ENCODE data around the gene MOB3A. TPM values are rescaled to one million over a fixed set of nuclear protein-coding genes. Genes with fewer than 3 reads are reported as not detected.

The MOB3A gene
- total and polyA plus RNA-seq, 2 of the 8 experiments (the other 6 are each of a cell fraction or from before 2014, with no cell fraction given) = 9.2 to 9.6 TPM

- Histone ChIP-seq H3K27ac (ENCODE audit: low read depth, low read length) (no peak overlapping the region; the same call in 1 of the 2 replicates), H3K56ac (replicated peaks; ENCODE audit: insufficient read length, low read depth, low read length) (no peak overlapping the region), H3K23me2 (ENCODE audit: low read depth, low read length) (peaks cover 2% of the 10 kb centered on the region; the same call in 1 of the 2 replicates), H2AK5ac (ENCODE audit: low read depth, low read length) (no peak overlapping the region), H4K91ac (replicated peaks; ENCODE audit: insufficient read length, low read length) (no peak overlapping the region), H3K36me3 (ENCODE audit: control insufficient read depth in 2 of 4, insufficient read depth in 4 of 4, low read length in 3 of 4) (no peaks in the 10 kb centered on the region), H2AFZ (ENCODE audit: low read length) (0 out of 2 replicates have a peak overlapping the region, but pooled peaks have one; percentile 26), H3K9ac (replicated peaks in 1 of 4; ENCODE audit: extremely low read depth in 1 of 4, low read depth in 3 of 4, low read length in 3 of 4) (no peak overlapping the region), H4K8ac (ENCODE audit: extremely low read depth, insufficient read depth, low read length) (0 out of 2 replicates have a peak overlapping the region, but pooled peaks have one; percentile 64), H4K20me1 (replicated peaks in 1 of 2; ENCODE audit: control insufficient read depth in 1 of 2, insufficient read depth in 2 of 2, low read length in 2 of 2) (no peaks in the 10 kb centered on the region), H3K79me1 (ENCODE audit: low read depth, low read length) (no peaks in the 10 kb centered on the region), H3K4me3 (ENCODE audit: extremely low read depth in 1 of 4, insufficient read depth in 2 of 4, low read depth in 3 of 4, low read length in 4 of 4) (no peak overlapping the region), H3K79me2 (ENCODE audit: control insufficient read depth in 1 of 2, insufficient read depth in 2 of 2, low read length in 2 of 2) (no peaks in the 10 kb centered on the region), H3K4ac (replicated peaks; ENCODE audit: insufficient read length, low read depth, low read length) (no peak overlapping the region), H3K14ac (ENCODE audit: insufficient read length) (no peak overlapping the region), H3K23ac (ENCODE audit: insufficient read length) (no peak overlapping the region), H4K5ac (ENCODE audit: insufficient read length, low read depth, low read length) (no peak overlapping the region), H3K27me3 (replicated peaks in 1 of 4; ENCODE audit: control insufficient read depth in 3 of 4, extremely low read depth in 1 of 4, insufficient read depth in 3 of 4, low read length in 3 of 4) (no peaks in the 10 kb centered on the region), H3K18ac (ENCODE audit: extremely low read depth, low read length) (peak overlapping the region; percentile 71; the same call in 1 of the 2 replicates), H2BK12ac (ENCODE audit: low read depth, low read length) (peak overlapping the region; percentile 85; the same call in 1 of the 2 replicates), H2BK5ac (ENCODE audit: low read depth, low read length) (peak overlapping the region; percentile 89; the same call in 1 of the 2 replicates), H3K4me1 (replicated peaks in 1 of 4; ENCODE audit: control insufficient read depth in 3 of 4, insufficient read depth in 4 of 4, low read length in 3 of 4) (peaks cover 4 to 22% (median 18%) of the 10 kb centered on the region in 4 experiments), H2BK15ac (ENCODE audit: low read length) (no peak overlapping the region; the same call in 1 of the 2 replicates), H2BK120ac (replicated peaks; ENCODE audit: low read depth, low read length) (no peak overlapping the region), H3K9me3 (ENCODE audit: insufficient read depth in 2 of 2, low read depth in 1 of 2, low read length in 1 of 2) (no peaks in the 10 kb centered on the region), H2BK20ac (ENCODE audit: low read length) (0 out of 2 replicates have a peak overlapping the region, but pooled peaks have one; percentile 61), H3K4me2 (ENCODE audit: insufficient read depth in 1 of 2, low read depth in 2 of 2, low read length in 2 of 2) (peak overlapping the region in 1 of 2 experiments; percentile 29; a peak in 1 of 4 replicates)
- POLR2A ChIA-PET (ENCODE audit: partially characterized antibody) = interaction anchor here (0.8 to 22.2 kb wide), 3 partner anchors 10 to 150 kb away, joined by 5 to 524 read pairs (median 7); no protein-coding TSS in a partner anchor
- TF ChIP-seq SIN3A (conservative IDR thresholded peaks at IDR 0.05 in 1 of 2, IDR thresholded peaks at IDR 0.05 in 1 of 2; ENCODE audit: low read depth in 1 of 2, low read length in 2 of 2) (peak in 1 of 2 experiments; percentile 56; a peak in 1 of 4 replicates), NANOG (IDR thresholded peaks at IDR 0.05; ENCODE audit: insufficient read depth, low read depth, low read length, poor library complexity, severe bottlenecking) (no peak), POLR2A (IDR thresholded peaks at IDR 0.05; ENCODE audit: control extremely low read depth in 1 of 2, low read depth in 2 of 2, low read length in 2 of 2) (peak in 1 of 2 experiments; percentile 31; a peak in 1 of 3 replicates)
- FAIRE-seq (no peak), DNase-seq (ENCODE audit: low read depth in 1 of 2, low spot score in 2 of 2) (peak in 1 of 2 experiments; percentile 62)
- CTCF ChIA-PET (ENCODE audit: partially characterized antibody) = interaction anchor here (0.6 to 3.2 kb wide), 3 partner anchors 13 to 165 kb away, joined by 3 to 16 read pairs (median 5); no protein-coding TSS in a partner anchor
- 72% methylated on average over 9 of the region's 22 CpGs; no CpG with 5 or more reads in 1 of the 2 experiments for WGBS, 2 experiments (ENCODE audit: extremely low coverage in 1 of 2, insufficient coverage in 1 of 2, insufficient read length in 1 of 2, insufficient replicate concordance in 2 of 2, low coverage in 1 of 2, low lambda C conversion rate in 2 of 2, missing lambda C conversion rate in 1 of 2)
Measured at GRCh38 chr19:2055931-2056836, 39.9 kb downstream of the MOB3A start.

All from H1 (cell line).